Bronchial epithelial cell (primary cell): ENCODE data around the gene PCDHGB5. TPM values are rescaled to one million over a fixed set of nuclear protein-coding genes. Genes with fewer than 3 reads are reported as not detected.
"Not testable (repeated sequence)": the region's sequence is repeated elsewhere in the genome, so short reads cannot be mapped to it uniquely, and the experiment has no call there.

Source experiments
- DNase-seq: peaks from one replicate; pipeline ENCODE4 v3.0.0-alpha.2; 2010; ENCODE audit warnings: low read depth
- FAIRE-seq: peaks from 2 replicates; lab custom pipeline; 2011; peaks lifted over from hg19 to GRCh38; lab: Jason Lieb, UNC
- H3K27me3 ChIP-seq: 2 replicates; pipeline ENCODE4 v1.5.1; 2011; ENCODE audit warnings: low read length; ENCODE audit not compliant: control insufficient read depth, insufficient read depth
- H3K36me3 ChIP-seq: 2 replicates; pipeline ENCODE4 v1.5.1; 2011; ENCODE audit warnings: low read length; ENCODE audit not compliant: control insufficient read depth, insufficient read depth
- H3K4me3 ChIP-seq: 2 replicates; pipeline ENCODE4 v1.5.1; 2011; ENCODE audit warnings: mild to moderate bottlenecking, low read depth, low read length, control low read depth
- CTCF ChIP-seq: IDR thresholded peaks from 2 replicates; pipeline ENCODE4 v1.5.1; 2011; ENCODE audit warnings: mild to moderate bottlenecking, moderate library complexity, low read length, control low read depth, inconsistent platforms; ENCODE audit not compliant: insufficient read depth, severe bottlenecking
- total RNA-seq: library from RNA; depleted of rRNA; stranded (reverse); fragments of >200 nt; gene quantifications from 2 replicates; pipeline ENCODE4 v1.2.1, GENCODE V29; 2014

PCDHGB5 gene
- total RNA-seq, result 2.4 and 5.1 TPM in 2 replicates

GRCh38 chr5:141397756-141398551 lies at the start of gene PCDHGB5:
Gene PCDHGB5 (plus strand): TSS chr5:141397947. CDS start chr5:141398128, 181 bp downstream.
- H3K4me3 ChIP-seq, result peak within 1 kb of the TSS; percentile 37
- peak; percentile 41 for DNase-seq
- TF ChIP-seq CTCF, result peak; percentile 60
- H3K27me3 ChIP-seq, H3K36me3 ChIP-seq: not testable (repeated sequence)
- peak; percentile 96 for FAIRE-seq

DNA sequence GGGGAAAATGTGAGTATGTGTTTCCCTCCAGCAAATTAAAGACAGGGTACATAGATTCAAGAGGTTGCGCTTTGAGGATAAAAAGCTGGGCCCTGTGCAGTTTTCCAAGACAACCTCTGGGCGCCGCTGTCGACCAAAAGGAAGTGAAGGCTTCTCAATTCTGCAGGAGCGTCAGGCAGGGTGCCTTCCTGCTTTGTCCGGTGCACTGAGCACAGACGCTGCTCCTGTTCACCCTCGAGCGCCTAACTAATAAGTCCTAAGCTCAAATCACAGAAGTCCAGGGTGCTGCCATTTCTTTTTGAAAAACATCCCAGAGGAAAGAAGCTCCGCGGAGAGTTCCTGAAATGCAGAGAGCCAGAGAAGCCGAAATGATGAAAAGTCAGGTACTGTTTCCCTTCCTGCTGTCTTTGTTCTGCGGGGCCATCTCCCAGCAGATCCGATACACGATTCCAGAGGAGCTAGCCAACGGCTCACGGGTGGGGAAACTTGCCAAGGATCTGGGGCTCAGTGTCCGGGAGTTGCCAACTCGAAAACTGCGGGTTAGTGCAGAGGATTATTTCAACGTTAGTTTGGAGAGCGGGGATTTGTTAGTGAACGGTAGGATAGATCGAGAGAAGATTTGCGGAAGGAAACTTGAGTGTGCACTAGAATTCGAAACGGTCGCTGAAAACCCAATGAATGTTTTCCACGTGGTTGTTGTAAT lies 47.7 kb upstream of the PCDHGB5 start, which contains the start of gene PCDHGB1:
Gene PCDHGB1 (plus strand): TSS at position 183 of the 703 bp plus-strand sequence. CDS start 162 bp downstream, at position 345.
- Histone ChIP-seq H3K36me3 (no peaks in the 10 kb centered on the region), H3K27me3 (no peaks in the 10 kb centered on the region), H3K4me3 (peak within 1 kb of the TSS; percentile 9)
- DNase-seq (peak; percentile 18), FAIRE-seq (peak; percentile 23)
- peak; percentile 58 for TF ChIP-seq CTCF

- Histone ChIP-seq H3K4me3 (no peak overlapping the region), H3K36me3 (no peaks in the 10 kb centered on the region), H3K27me3 (no peaks in the 10 kb centered on the region)
- no peak for FAIRE-seq
- no peak for TF ChIP-seq CTCF
- DNase-seq, result no peak
Measured at GRCh38 chr5:141351591-141351990, 46.2 kb upstream of the PCDHGB5 start.

DNA sequence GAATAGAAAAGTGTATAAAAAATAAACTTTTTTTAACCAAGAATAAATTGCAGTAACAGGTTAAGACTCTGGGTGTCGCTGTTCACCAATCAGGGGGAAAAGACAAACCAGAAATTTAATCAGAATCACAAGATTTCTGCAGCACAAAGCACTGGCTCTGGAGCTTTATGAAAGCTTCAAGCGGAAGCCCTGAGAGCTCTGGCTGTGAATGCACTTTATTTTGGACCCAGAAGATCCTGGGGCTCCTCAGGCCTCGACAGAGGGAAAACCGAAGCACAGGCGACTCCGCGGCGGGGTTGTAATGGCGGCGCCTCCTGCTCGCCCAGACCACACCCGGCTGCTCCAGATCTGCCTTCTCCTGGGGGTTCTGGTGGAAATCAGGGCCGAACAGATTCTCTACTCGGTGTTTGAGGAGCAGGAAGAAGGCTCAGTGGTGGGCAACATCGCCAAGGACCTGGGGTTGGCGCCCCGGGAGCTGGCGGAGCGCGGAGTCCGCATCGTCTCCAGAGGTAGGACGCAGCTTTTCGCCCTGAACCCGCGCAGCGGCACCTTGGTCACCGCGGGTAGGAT lies 42.8 kb upstream of the PCDHGB5 start, which contains the start of gene PCDHGA4:
Gene PCDHGA4 (plus strand): TSS at position 122 of the 570 bp plus-strand sequence. CDS start 87 bp downstream, at position 209.
- no peak for FAIRE-seq
- DNase-seq, result no peak
- Histone ChIP-seq H3K27me3 (peaks cover 3% of the 10 kb centered on the region), H3K4me3 (peak within 1 kb of the TSS; percentile 3), H3K36me3 (no peaks in the 10 kb centered on the region)
- peak; percentile 15 for TF ChIP-seq CTCF

DNA sequence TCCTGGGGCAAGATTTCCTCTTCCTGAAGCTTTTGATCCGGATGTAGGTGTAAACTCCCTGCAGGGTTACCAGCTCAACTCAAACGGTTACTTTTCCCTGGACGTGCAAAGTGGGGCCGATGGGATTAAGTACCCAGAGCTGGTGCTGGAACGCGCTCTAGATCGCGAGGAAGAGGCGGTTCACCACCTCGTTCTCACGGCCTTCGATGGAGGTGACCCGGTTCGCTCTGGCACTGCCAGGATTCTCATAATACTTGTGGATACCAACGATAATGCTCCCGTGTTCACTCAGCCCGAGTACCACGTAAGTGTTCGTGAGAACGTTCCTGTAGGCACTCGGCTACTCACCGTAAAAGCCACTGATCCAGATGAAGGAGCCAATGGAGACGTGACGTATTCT lies 42.1 kb upstream of the PCDHGB5 start:
- Histone ChIP-seq H3K27me3 (peaks cover 5% of the 10 kb centered on the region), H3K36me3 (no peaks in the 10 kb centered on the region), H3K4me3 (no peak overlapping the region)
- TF ChIP-seq CTCF, result no peak
- no peak for FAIRE-seq
- DNase-seq, result no peak
